BLaER1 treated with 17β-estradiol and CSF1 and Interleukin-3, amounts not matched to agents 10 nM and 100 nM (cell line): Measurements from ENCODE around the gene TANC1.
A peak's percentile ranks its signal among the peaks of the same experiment; 100 is the strongest.

Experiments
- H3K27ac ChIP-seq, 11 experiments: shearing (Covaris generic); formaldehyde crosslinking; 2 replicates each; pipeline ENCODE4 v1.8.1; 2022
- H3K27me3 ChIP-seq, 11 experiments: shearing (Covaris generic); formaldehyde crosslinking; 2 replicates each; pipeline ENCODE4 v1.8.1; 2022
- H3K36me3 ChIP-seq, 11 experiments: shearing (Covaris generic); formaldehyde crosslinking; 2 replicates each; pipeline ENCODE4 v1.8.1; 2022
- H3K4me1 ChIP-seq, 10 experiments: shearing (Covaris generic); formaldehyde crosslinking; 2 replicates each; pipeline ENCODE4 v1.8.1; 2022
- H3K4me2 ChIP-seq, 11 experiments: shearing (Covaris generic); formaldehyde crosslinking; 2 replicates each; pipeline ENCODE4 v1.8.1; 2022
- H3K4me3 ChIP-seq, 10 experiments: shearing (Covaris generic); formaldehyde crosslinking; 2 replicates each; pipeline ENCODE4 v1.8.1; 2022
- H3K9ac ChIP-seq, 11 experiments: shearing (Covaris generic); formaldehyde crosslinking; 2 replicates each; pipeline ENCODE4 v1.8.1; 2022
- H3K9me3 ChIP-seq, 11 experiments: shearing (Covaris generic); formaldehyde crosslinking; replicated peaks in 1 of 11; 2 replicates each; pipeline ENCODE4 v1.8.1; 2022
- H4K20me1 ChIP-seq, 11 experiments: shearing (Covaris generic); formaldehyde crosslinking; 2 replicates each; pipeline ENCODE4 v1.8.1; 2022
- Cebpa-rat ChIP-seq, 11 experiments: shearing (Covaris generic); IDR thresholded peaks; 2 replicates each; pipeline ENCODE4 v1.8.1; 2022

TANC1 gene

DNA sequence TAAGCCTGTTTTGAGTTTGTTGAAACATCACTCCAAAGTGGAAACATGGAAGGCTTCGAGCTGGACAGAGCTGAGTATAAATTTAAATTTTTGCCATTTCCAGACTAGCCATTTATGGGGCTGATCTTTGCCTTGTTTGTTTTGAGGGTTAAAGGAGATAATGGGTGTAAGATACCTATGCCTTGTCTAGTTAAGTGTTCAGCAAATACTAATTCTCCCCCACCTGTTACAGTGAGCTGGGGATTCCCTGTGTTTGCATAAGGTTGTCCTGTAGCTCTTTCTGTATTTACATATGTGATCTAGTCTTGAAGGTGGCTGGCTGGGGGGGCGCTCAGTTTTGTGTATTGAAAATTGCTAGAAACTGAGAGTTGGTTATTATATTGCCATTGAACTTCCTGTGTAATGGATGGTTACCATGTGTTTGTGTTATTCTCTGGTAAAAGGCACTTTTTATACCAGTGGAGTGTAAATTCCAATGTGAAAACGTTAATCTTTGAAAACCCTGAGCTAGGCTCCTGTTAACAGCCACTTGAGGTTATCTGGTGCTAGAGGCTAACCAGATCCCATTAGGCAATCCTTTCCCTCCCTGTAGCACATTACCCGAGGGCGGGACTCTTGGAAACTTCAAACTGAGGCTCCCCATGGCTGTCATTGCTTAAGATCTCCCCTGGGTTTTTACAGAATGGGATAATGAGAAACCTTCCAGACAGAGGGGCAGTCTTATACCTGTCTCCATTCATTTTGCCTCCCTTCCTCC lies 26.7 kb downstream of the TANC1 start:
- Histone ChIP-seq H3K4me2 (no peak overlapping the region), H3K4me1 (peaks cover 33 to 37% (median 35%) of the 10 kb centered on the region in 10 experiments), H3K9me3 (peaks cover 0 to 5% (median 0%) of the 10 kb centered on the region in 11 experiments; a peak in 1 of 22 replicates), H3K27ac (no peak overlapping the region), H3K27me3 (no peaks in the 10 kb centered on the region; a peak in 1 of 22 replicates), H3K4me3 (no peak overlapping the region), H3K36me3 (no peaks in the 10 kb centered on the region), H4K20me1 (no peaks in the 10 kb centered on the region), H3K9ac (no peak overlapping the region)
- no peak for TF ChIP-seq Cebpa-rat (IDR thresholded peaks at IDR 0.05)

DNA sequence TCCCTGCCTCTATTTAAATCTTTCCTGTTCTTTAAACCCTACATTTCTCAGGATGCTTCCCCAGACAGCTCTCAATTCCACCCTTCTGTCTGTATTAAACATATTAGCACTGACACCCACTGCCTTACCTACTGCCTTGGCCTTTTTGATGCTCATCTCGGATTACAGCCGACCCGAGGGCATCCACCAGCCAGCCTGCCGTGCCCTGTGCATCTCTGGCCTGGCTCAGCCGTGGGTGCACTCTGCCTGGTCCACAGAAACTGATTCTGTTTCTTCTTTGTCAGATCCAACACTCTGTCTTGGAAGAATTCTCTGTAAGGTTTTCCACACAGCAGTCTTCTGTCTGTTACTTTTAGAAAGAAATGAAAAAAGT lies 27.2 kb downstream of the TANC1 start:
- no peaks in the 10 kb centered on the region for H3K36me3 ChIP-seq
- no peak overlapping the region for H3K9ac ChIP-seq
- H3K4me1 ChIP-seq, result peaks cover 33 to 42% (median 39%) of the 10 kb centered on the region in 10 experiments
- H3K27ac ChIP-seq, result no peak overlapping the region
- no peak overlapping the region for H3K4me2 ChIP-seq
- H3K27me3 ChIP-seq, result no peaks in the 10 kb centered on the region; a peak in 1 of 22 replicates
- no peak overlapping the region for H3K4me3 ChIP-seq
- peaks cover 0 to 1% (median 0%) of the 10 kb centered on the region in 11 experiments; a peak in 1 of 22 replicates for H3K9me3 ChIP-seq
- no peak for TF ChIP-seq Cebpa-rat (IDR thresholded peaks at IDR 0.05)
- H4K20me1 ChIP-seq, result no peaks in the 10 kb centered on the region

DNA sequence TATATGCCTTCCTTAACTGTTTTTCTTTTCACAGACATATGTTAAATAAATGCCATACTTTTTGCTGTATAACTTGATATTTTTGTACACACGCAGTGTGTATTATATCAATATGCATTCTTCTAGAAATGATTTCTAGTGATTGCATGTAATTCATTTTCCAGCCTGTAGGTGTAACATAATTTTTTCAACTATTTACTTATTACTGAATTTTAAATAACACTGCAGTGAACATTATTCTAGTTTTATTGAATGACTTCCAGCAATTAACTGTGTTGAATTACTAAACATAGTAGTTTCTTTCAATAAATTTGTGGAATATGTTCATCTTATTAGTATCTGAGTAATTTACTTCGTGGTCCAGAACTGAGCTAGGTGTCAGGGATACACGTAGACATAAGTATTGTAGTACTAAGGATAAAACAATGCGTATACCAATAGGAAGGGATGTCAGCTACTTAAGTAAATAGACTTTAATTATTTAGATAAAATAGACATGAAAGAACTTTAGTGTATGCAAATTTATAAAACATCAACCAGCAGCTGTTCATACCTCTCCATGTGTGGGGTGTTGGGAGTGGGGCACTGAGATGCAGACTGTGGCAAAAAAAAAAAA lies 28.0 kb downstream of the TANC1 start:
- H3K27me3 ChIP-seq, result no peaks in the 10 kb centered on the region; a peak in 1 of 22 replicates
- H3K4me2 ChIP-seq, result peak overlapping the region in 10 of 11 experiments; percentile 73 to 89 (median 78); a peak in 18 of 22 replicates
- H3K9me3 ChIP-seq, result no peaks in the 10 kb centered on the region
- no peak overlapping the region for H3K4me3 ChIP-seq
- H3K27ac ChIP-seq, result peak overlapping the region in 2 of 11 experiments; percentile 16 to 82; a peak in 1 of 22 replicates
- TF ChIP-seq Cebpa-rat (IDR thresholded peaks at IDR 0.05), result no peak
- no peak overlapping the region for H3K9ac ChIP-seq
- H3K4me1 ChIP-seq, result peaks cover 33 to 49% (median 39%) of the 10 kb centered on the region in 10 experiments
- no peaks in the 10 kb centered on the region for H4K20me1 ChIP-seq
- H3K36me3 ChIP-seq, result no peaks in the 10 kb centered on the region

DNA sequence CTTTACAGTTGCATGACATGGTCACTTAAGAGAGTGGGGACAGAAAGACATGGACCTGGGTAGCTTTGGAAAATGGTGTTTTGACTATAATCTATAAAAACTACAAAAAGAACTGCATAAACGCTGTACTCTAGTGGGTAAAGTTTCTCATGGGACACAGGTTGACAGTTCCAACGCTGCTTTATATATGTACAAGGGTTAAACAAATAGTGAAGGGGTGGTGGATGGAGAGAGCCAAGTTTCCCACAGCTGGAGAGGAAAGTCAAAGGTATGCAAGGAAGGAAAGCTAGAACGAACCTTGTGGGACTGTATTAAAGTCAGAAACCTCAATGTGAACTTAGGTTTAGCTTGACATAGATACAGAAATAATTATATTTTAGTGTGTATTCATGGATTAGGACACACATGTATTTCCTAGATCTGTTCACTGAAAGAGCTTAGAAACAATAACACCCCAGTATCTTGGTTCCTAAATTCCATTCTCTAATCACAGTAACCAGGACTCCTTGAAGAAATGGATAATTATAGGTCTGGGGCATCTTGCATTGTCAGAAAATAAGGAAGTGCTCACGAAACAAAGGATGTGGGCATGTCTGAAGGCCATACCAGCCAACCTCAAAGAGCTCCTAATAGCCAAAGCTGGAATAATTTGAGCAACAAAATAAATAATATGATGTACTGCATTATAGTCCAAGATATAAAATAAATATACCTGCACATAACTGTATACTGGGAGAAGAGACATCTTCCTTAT lies 28.8 kb downstream of the TANC1 start:
- no peak for TF ChIP-seq Cebpa-rat (IDR thresholded peaks at IDR 0.05)
- Histone ChIP-seq H4K20me1 (no peaks in the 10 kb centered on the region), H3K27me3 (no peaks in the 10 kb centered on the region; a peak in 1 of 22 replicates), H3K9ac (no peak overlapping the region), H3K4me3 (no peak overlapping the region; a peak in 1 of 20 replicates), H3K36me3 (no peaks in the 10 kb centered on the region), H3K9me3 (no peaks in the 10 kb centered on the region), H3K4me1 (peaks cover 33 to 57% (median 44%) of the 10 kb centered on the region in 10 experiments), H3K27ac (peak overlapping the region in 8 of 11 experiments; percentile 30 to 82 (median 70); a peak in 14 of 22 replicates), H3K4me2 (peak overlapping the region; percentile 22 to 89 (median 78); a peak in 21 of 22 replicates)

DNA sequence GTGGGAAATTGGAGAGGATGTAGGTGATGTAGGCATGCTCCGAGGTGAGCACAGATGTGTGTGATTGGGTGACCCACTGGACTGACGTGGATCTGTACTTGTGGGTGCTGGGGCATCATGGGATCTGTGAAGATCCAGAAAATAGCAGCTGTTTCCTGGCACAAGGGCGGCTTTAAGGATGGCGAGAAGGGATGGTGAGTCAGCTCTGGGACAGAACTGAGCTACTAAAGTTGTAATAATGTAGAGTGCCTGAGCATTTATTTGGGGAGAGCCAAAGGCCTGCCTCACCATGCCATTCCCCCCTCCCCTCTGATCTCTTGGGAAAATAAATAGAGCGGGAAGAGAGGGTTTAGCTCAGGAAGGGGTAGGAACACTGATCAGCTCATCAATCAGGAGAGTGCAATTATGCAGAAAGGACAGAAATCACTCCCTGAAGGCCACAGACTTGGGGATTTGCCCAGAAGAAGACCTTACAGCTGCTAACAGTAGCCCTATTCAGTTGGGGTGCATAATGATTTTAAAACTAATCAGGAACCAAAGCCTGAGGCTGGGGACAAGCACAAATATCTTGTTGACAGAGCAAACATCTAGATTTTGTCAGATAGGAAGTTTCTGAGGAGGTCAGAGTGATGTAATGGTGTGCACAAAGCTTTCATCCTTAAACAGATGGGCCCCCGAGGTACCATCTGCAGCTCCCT lies 30.3 kb downstream of the TANC1 start:
- Histone ChIP-seq H3K9ac (peak overlapping the region in 7 of 11 experiments; percentile 23 to 69 (median 40); a peak in 12 of 22 replicates), H3K4me2 (peak overlapping the region; percentile 65 to 89 (median 78)), H3K4me3 (peak overlapping the region in 2 of 10 experiments; percentile 0 to 38; a peak in 4 of 20 replicates), H4K20me1 (no peaks in the 10 kb centered on the region), H3K9me3 (peaks cover 5 to 10% (median 8%) of the 10 kb centered on the region in 11 experiments; a peak in 19 of 22 replicates), H3K27me3 (no peaks in the 10 kb centered on the region; a peak in 1 of 22 replicates), H3K4me1 (peaks cover 33 to 64% (median 48%) of the 10 kb centered on the region in 10 experiments), H3K36me3 (peaks cover 0 to 5% (median 0%) of the 10 kb centered on the region in 11 experiments; a peak in 1 of 22 replicates), H3K27ac (peak overlapping the region in 9 of 11 experiments; percentile 31 to 82 (median 69); a peak in 17 of 22 replicates)
- no peak for TF ChIP-seq Cebpa-rat (IDR thresholded peaks at IDR 0.05)

DNA sequence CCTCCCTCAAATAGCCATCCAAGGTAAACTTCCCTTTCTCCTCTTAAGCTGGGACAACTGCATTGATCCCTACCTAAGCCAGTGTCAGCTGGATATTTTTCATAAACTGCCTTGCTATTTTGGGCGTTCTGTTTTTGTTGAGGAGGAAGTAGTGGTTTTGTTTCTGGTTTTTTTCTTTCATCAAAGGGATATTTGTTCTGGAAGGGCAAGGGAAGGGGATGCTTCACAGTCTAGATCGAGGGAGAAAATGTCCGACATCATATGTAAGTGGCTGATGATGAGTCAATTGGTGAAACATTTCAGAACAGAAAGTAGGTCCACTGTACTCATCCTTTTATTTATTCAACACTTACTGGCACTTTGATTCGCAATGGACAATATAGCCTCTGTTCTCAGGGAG lies 31.0 kb downstream of the TANC1 start:
- Histone ChIP-seq H3K27me3 (no peaks in the 10 kb centered on the region; a peak in 1 of 22 replicates), H3K36me3 (peaks cover 0 to 5% (median 0%) of the 10 kb centered on the region in 11 experiments; a peak in 1 of 22 replicates), H3K9me3 (peaks cover 8 to 17% (median 13%) of the 10 kb centered on the region in 11 experiments), H3K4me1 (peaks cover 33 to 64% (median 48%) of the 10 kb centered on the region in 10 experiments), H3K4me3 (peak overlapping the region in 3 of 10 experiments; percentile 0 to 38 (median 16); a peak in 3 of 20 replicates), H3K4me2 (peak overlapping the region; percentile 65 to 89 (median 78)), H3K27ac (peak overlapping the region in 9 of 11 experiments; percentile 31 to 82 (median 69); a peak in 17 of 22 replicates), H3K9ac (peak overlapping the region in 4 of 11 experiments; percentile 27 to 69 (median 49); a peak in 6 of 22 replicates), H4K20me1 (no peaks in the 10 kb centered on the region)
- TF ChIP-seq Cebpa-rat (IDR thresholded peaks at IDR 0.05), result no peak

DNA sequence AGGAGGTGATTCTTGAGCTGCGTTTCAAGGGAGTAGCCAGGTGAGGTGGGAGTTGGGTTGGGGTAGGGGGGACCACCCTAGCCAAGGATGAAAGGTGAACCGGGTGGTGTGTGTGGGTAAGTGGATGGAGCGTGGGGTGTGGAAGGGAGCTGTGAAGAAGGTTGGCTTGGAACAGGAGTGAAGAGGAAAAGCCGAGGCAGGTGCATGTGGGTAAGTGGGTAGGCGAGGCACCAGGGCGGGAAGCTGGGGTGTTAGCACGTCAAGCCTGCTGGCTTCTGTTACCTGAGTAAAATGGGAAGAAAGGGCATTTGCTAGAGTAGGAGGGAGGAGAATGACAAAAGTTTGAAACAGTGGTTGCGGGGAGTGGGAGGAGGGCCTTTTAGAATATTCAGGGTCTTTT lies 31.6 kb downstream of the TANC1 start:
- no peak for TF ChIP-seq Cebpa-rat (IDR thresholded peaks at IDR 0.05)
- Histone ChIP-seq H4K20me1 (no peaks in the 10 kb centered on the region), H3K4me1 (peaks cover 33 to 64% (median 48%) of the 10 kb centered on the region in 10 experiments), H3K36me3 (peaks cover 0 to 5% (median 0%) of the 10 kb centered on the region in 11 experiments; a peak in 2 of 22 replicates), H3K27ac (peak overlapping the region in 9 of 11 experiments; percentile 9 to 82 (median 69); a peak in 15 of 22 replicates), H3K9me3 (peaks cover 14 to 23% (median 19%) of the 10 kb centered on the region in 11 experiments), H3K9ac (no peak overlapping the region), H3K27me3 (no peaks in the 10 kb centered on the region; a peak in 1 of 22 replicates), H3K4me2 (peak overlapping the region; percentile 65 to 89 (median 78)), H3K4me3 (no peak overlapping the region)
